OCI-LY1 (cell line): ENCODE results near the gene OLFML1.

Source experiments
- H2AFZ ChIP-seq: fragments of 200-600 bp; sonication (generic), shearing (Covaris generic); 2 replicates; pipeline ENCODE4 v1.6.0; 2014; ENCODE audit warnings: antibody characterized with exemption, mild to moderate bottlenecking, low read length
- H3F3A ChIP-seq: fragments of 200-600 bp; sonication (generic), shearing (Covaris generic); 2 replicates; pipeline ENCODE4 v1.6.0; 2014; ENCODE audit warnings: mild to moderate bottlenecking, antibody characterized with exemption, low read length, moderate library complexity; ENCODE audit not compliant: insufficient read depth
- H3K27ac ChIP-seq: fragments of 200-600 bp; sonication (generic); 2 replicates; pipeline ENCODE4 v1.5.1; 2014; ENCODE audit warnings: low read length, mixed run types, mild to moderate bottlenecking, low read depth; ENCODE audit not compliant: poor library complexity, severe bottlenecking
- H3K27me3 ChIP-seq: fragments of 200-600 bp; sonication (generic); 2 replicates; pipeline ENCODE4 v1.6.0; 2014; ENCODE audit warnings: antibody characterized with exemption, mild to moderate bottlenecking, low read length, moderate library complexity; ENCODE audit not compliant: insufficient read depth
- H3K36me3 ChIP-seq: fragments of 200-600 bp; sonication (generic); 2 replicates; pipeline ENCODE4 v1.6.1; 2014; ENCODE audit warnings: mild to moderate bottlenecking, antibody characterized with exemption, low read length, moderate library complexity, mixed read lengths; ENCODE audit not compliant: insufficient read depth
- H3K4me1 ChIP-seq: fragments of 200-600 bp; sonication (generic); 2 replicates; pipeline ENCODE4 v1.5.1; 2014; ENCODE audit warnings: mild to moderate bottlenecking, low read length, moderate library complexity; ENCODE audit not compliant: insufficient read depth, severe bottlenecking
- H3K4me2 ChIP-seq: fragments of 200-600 bp; sonication (generic), shearing (Covaris generic); 2 replicates; pipeline ENCODE4 v1.6.1; 2014; ENCODE audit warnings: low read length
- H3K4me3 ChIP-seq: fragments of 200-600 bp; sonication (generic); 2 replicates; pipeline ENCODE4 v1.5.1; 2014; ENCODE audit warnings: low read length, low read depth, mild to moderate bottlenecking, mixed read lengths; ENCODE audit not compliant: poor library complexity, severe bottlenecking
- H3K79me2 ChIP-seq: fragments of 200-600 bp; shearing (Covaris generic); 2 replicates; pipeline ENCODE4 v1.6.1; 2016; ENCODE audit warnings: mixed run types, low read length, mixed read lengths; ENCODE audit not compliant: insufficient read depth
- H3K9ac ChIP-seq: fragments of 200-600 bp; sonication (generic), shearing (Covaris generic); 2 replicates; pipeline ENCODE4 v1.6.1; 2014; ENCODE audit warnings: mild to moderate bottlenecking, low read length, mixed read lengths
- H3K9me2 ChIP-seq: fragments of 200-600 bp; sonication (generic), shearing (Covaris generic); 2 replicates; pipeline ENCODE4 v1.6.1; 2014; ENCODE audit warnings: low read depth, mild to moderate bottlenecking, low read length, mixed read lengths
- H3K9me3 ChIP-seq: fragments of 200-600 bp; shearing (Covaris generic); 2 replicates; pipeline ENCODE4 v1.6.1; 2014; ENCODE audit warnings: low read length, mixed read lengths
- H4K20me1 ChIP-seq: fragments of 200-600 bp; sonication (generic), shearing (Covaris generic); 2 replicates; pipeline ENCODE4 v1.6.0; 2016; ENCODE audit warnings: mild to moderate bottlenecking, low read length; ENCODE audit not compliant: insufficient read depth
- EZH2 ChIP-seq: fragments of 200-600 bp; sonication (generic), shearing (Covaris generic); IDR thresholded peaks from 2 replicates; pipeline ENCODE4 v1.8.0; 2017; ENCODE audit warnings: borderline replicate concordance, mixed run types, mild to moderate bottlenecking, antibody characterized with exemption, low read length, moderate library complexity, mixed read lengths
- TF ChIP-seq, protein P1 (sequence below): fragments of 200-600 bp; sonication (generic), shearing (Covaris generic); IDR thresholded peaks from 2 replicates; pipeline ENCODE4 v1.5.1; 2017; ENCODE audit warnings: mild to moderate bottlenecking, antibody characterized with exemption, low read length, moderate library complexity, mixed read lengths

OLFML1 gene

DNA sequence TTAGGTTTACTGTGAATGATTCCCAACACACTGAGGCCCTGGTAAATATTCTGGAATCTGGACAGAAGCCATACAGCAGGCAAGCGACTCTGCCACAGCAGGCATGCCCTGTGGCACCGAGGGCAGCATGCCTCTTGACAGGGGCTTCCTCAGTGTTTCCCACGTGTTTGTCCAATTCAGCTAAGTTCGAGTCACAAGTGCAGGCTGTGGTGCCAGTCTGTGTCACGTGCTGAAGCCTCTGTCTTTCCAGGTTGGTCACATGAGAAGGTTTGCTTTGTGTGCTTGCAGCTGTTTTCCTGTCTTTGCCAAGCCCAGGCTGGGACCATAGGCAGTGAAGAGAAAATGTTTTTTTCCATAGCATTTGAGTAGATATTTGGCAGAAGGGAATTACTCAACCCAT, 26.1 kb downstream of the OLFML1 start:
- Histone ChIP-seq H3K4me2 (peak overlapping the region; percentile 83; the same call in 1 of the 2 replicates), H3K4me3 (peak overlapping the region; percentile 89), H4K20me1 (no peaks in the 10 kb centered on the region), H3K4me1 (peaks cover 43% of the 10 kb centered on the region), H3K27me3 (no peaks in the 10 kb centered on the region), H3K9me3 (no peaks in the 10 kb centered on the region), H2AFZ (no peak overlapping the region), H3K27ac (peak overlapping the region; percentile 92), H3F3A (0 out of 2 replicates have a peak, but pooled peaks cover 4% of the 10 kb centered on the region), H3K36me3 (no peaks in the 10 kb centered on the region; the same call in 1 of the 2 replicates), H3K9ac (no peak overlapping the region; the same call in 1 of the 2 replicates), H3K79me2 (peaks cover 16% of the 10 kb centered on the region; the same call in 1 of the 2 replicates), H3K9me2 (no peaks in the 10 kb centered on the region)
- TF ChIP-seq, protein P1, sequence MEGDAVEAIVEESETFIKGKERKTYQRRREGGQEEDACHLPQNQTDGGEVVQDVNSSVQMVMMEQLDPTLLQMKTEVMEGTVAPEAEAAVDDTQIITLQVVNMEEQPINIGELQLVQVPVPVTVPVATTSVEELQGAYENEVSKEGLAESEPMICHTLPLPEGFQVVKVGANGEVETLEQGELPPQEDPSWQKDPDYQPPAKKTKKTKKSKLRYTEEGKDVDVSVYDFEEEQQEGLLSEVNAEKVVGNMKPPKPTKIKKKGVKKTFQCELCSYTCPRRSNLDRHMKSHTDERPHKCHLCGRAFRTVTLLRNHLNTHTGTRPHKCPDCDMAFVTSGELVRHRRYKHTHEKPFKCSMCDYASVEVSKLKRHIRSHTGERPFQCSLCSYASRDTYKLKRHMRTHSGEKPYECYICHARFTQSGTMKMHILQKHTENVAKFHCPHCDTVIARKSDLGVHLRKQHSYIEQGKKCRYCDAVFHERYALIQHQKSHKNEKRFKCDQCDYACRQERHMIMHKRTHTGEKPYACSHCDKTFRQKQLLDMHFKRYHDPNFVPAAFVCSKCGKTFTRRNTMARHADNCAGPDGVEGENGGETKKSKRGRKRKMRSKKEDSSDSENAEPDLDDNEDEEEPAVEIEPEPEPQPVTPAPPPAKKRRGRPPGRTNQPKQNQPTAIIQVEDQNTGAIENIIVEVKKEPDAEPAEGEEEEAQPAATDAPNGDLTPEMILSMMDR: no peak
- TF ChIP-seq EZH2: no peak

DNA sequence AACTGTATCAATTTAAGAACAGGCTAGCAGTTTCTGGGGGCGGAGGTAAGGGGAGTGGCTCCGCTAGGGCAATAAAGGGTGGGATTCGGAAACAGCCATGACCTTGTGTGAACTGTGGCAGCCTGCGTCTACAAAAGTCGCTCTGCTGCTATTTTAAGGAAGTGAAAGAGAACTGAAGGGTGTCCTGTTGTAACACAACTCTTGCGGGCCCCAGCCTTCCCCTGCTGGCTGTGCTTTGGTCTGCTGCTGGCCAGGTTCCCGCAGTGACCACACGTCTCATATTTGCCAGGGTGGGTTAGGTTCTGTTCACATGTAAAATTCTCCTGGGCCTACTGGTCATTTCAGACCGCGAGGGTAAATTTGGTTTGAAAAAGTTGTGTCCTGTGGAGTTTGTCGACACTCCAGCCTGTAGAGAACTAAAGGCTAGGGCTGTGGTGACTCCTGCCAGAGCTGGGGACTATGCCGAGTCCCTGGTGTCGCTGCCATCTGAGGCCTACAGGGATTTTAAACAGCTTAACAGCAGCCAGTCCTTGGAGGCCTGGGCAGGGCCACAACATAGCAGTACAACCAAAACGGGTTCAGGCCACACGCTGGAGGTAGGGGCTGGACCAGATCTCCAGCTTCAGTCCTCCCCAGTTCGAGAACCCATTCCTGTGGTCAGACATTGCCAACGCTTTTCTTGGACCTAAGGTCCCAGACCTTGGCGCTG, 27.4 kb downstream of the OLFML1 start:
- Histone ChIP-seq H3K4me1 (peaks cover 51% of the 10 kb centered on the region), H2AFZ (no peak overlapping the region), H3F3A (0 out of 2 replicates have a peak, but pooled peaks cover 4% of the 10 kb centered on the region), H3K27me3 (no peaks in the 10 kb centered on the region), H3K9me2 (no peaks in the 10 kb centered on the region), H3K4me3 (peak overlapping the region; percentile 89), H3K79me2 (peaks cover 16% of the 10 kb centered on the region; the same call in 1 of the 2 replicates), H3K4me2 (peak overlapping the region; percentile 83), H3K36me3 (no peaks in the 10 kb centered on the region), H3K27ac (peak overlapping the region; percentile 92), H3K9ac (peak overlapping the region; percentile 89), H4K20me1 (no peaks in the 10 kb centered on the region), H3K9me3 (no peaks in the 10 kb centered on the region)
- TF ChIP-seq, protein P1: no peak
- no peak for TF ChIP-seq EZH2

DNA sequence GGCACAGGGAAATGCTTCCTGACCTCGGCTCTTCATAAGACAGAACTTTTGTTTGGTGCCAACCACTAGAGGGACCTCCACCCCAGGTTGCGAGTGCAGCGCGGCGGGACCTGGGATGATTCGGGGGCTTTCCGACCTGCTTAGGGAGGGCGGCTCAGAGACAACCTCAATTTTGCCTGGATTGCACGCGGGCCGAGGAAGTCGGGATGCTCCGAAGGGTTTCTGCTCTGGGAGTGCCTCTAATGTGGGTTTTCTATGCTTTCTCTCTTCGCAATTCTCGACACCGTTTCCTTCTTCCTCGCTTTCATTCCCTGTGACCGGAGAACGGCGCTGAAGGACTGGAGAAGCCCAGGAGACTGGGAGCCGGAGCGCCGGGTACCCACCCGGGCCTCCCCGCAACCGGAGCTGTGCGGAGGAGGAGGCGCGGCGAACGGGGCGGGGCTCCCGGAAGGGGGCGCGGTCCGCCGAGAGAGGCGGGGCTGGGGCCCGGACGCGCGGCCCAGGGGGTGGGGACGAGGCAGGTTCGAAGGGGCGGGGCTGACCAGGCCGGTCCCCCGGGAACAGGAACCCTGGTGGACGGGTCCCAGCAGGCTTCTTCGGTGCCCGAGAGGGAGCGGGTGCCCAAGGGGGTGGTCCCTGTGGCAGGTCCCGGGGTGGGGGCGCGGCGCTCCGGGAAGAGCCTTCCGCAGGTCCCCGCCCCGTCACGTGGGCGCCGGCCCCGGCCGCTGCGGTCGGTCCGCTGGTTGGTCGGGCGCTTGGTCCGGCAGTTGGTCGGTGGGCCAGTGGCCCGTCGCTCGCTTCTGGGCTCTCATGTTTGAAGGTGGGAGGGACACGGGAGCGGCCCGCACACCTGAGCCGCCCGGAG, 28.2 kb downstream of the OLFML1 start, which contains the start of gene PPFIBP2:
Gene PPFIBP2 (plus strand): TSS at position 766 of the 865 bp plus-strand sequence. CDS start 35,477 bp downstream, outside the sequence.
- H3K36me3 ChIP-seq: no peaks in the 10 kb centered on the region
- peak within 1 kb of the TSS; percentile 89 for H3K9ac ChIP-seq
- H3K9me2 ChIP-seq: no peaks in the 10 kb centered on the region
- no peak within 1 kb of the TSS for H2AFZ ChIP-seq
- H3K4me3 ChIP-seq: peak within 1 kb of the TSS; percentile 89
- H3K79me2 ChIP-seq: peaks cover 16% of the 10 kb centered on the region; the same call in 1 of the 2 replicates
- no peaks in the 10 kb centered on the region for H3K9me3 ChIP-seq
- no peaks in the 10 kb centered on the region for H4K20me1 ChIP-seq
- no peaks in the 10 kb centered on the region for H3K27me3 ChIP-seq
- peak within 1 kb of the TSS; percentile 83 for H3K4me2 ChIP-seq
- 0 out of 2 replicates have a peak, but pooled peaks cover 4% of the 10 kb centered on the region for H3F3A ChIP-seq
- H3K27ac ChIP-seq: peak within 1 kb of the TSS; percentile 92
- peaks cover 53% of the 10 kb centered on the region for H3K4me1 ChIP-seq
- TF ChIP-seq, protein P1: peak; percentile 83
- TF ChIP-seq EZH2: no peak
